ENCODE results near the gene GABRA4.

- TF ChIP-seq CTCF (IDR thresholded peaks at IDR 0.05; ENCODE audit: low read depth, low read length): no peak
- TF ChIP-seq POLR2A (IDR thresholded peaks at IDR 0.05; ENCODE audit: extremely low read depth, insufficient read length): no peak
These were observed 14.1 kb downstream of the GABRA4 start for GRCh38 chr4:46979283-46979682.

Data from NB4 (cell line).